Caco-2 (cell line): ENCODE measurements around the gene TAS1R2. TPM values are rescaled to one million over a fixed set of nuclear protein-coding genes. Genes with fewer than 3 reads are reported as not detected.

ENCODE experiments used
- BruUV-seq: library from RNA; stranded (reverse); fragments of 400-500 nt; replicated peaks from 2 replicates; lab custom pipeline; 2021; lab: Mats Ljungman, UMichigan
- CTCF ChIA-PET: fragments of 300-600 bp; sonication (Branson Sonifier 250); formaldehyde crosslinking; loops from one replicate; lab custom pipeline; 2022; ENCODE audit warnings: antibody characterized with exemption; lab: Charles Lee
- POLR2A ChIA-PET: fragments of 300-600 bp; sonication (Branson Sonifier 250); formaldehyde crosslinking; loops from one replicate; lab custom pipeline; 2022; ENCODE audit warnings: antibody characterized with exemption; lab: Charles Lee
- DNase-seq, 2 experiments: peaks; one replicate each; pipeline versions ENCODE4 v3.0.0 to v3.0.0-alpha.2; 2020 to 2022
- H3K27me3 ChIP-seq: replicated peaks from 2 replicates; pipeline ENCODE4 v1.6.0; 2011; ENCODE audit warnings: low read length; ENCODE audit not compliant: control insufficient read depth, insufficient read depth
- H3K36me3 ChIP-seq: 2 replicates; pipeline ENCODE4 v1.5.1; 2011; ENCODE audit warnings: low read length; ENCODE audit not compliant: control insufficient read depth, insufficient read depth
- H3K4me1 ChIP-seq: fragments of 250-450 bp; sonication (Bioruptor Pico); 2 replicates; pipeline ENCODE4 v1.5.1; 2020; ENCODE audit warnings: mild to moderate bottlenecking
- H3K4me3 ChIP-seq: 2 replicates; pipeline ENCODE4 v1.5.1; 2011; ENCODE audit warnings: low read depth, mild to moderate bottlenecking, control low read depth, low read length
- H3K9me3 ChIP-seq: fragments of 250-450 bp; sonication (Bioruptor Pico); 2 replicates; pipeline ENCODE4 v1.5.1; 2020; ENCODE audit warnings: mild to moderate bottlenecking, moderate library complexity
- H3K27ac Mint-ChIP-seq: one replicate; pipeline ENCODE4 v1.8.0; 2022; ENCODE audit warnings: mixed read lengths; ENCODE audit not compliant: unreplicated experiment
- H3K27me3 Mint-ChIP-seq: one replicate; pipeline ENCODE4 v1.8.0; 2022; ENCODE audit warnings: mixed read lengths; ENCODE audit not compliant: insufficient read depth, unreplicated experiment
- H3K36me3 Mint-ChIP-seq: one replicate; pipeline ENCODE4 v1.8.0; 2022; ENCODE audit warnings: mild to moderate bottlenecking, mixed read lengths; ENCODE audit not compliant: insufficient read depth, unreplicated experiment
- H3K4me1 Mint-ChIP-seq: one replicate; pipeline ENCODE4 v1.8.0; 2022; ENCODE audit warnings: low read depth, mixed read lengths; ENCODE audit not compliant: unreplicated experiment
- H3K4me3 Mint-ChIP-seq: one replicate; pipeline ENCODE4 v1.8.0; 2022; ENCODE audit warnings: mild to moderate bottlenecking, moderate library complexity, mixed read lengths; ENCODE audit not compliant: unreplicated experiment
- H3K9me3 Mint-ChIP-seq: one replicate; pipeline ENCODE4 v1.8.0; 2022; ENCODE audit warnings: mixed read lengths; ENCODE audit not compliant: unreplicated experiment
- intact Hi-C: fragments of 100-400 bp; cut with micrococcal nuclease; formaldehyde crosslinking; loops from one replicate; pipeline ENCODE4 v1.10.0; 2022; ENCODE audit not compliant: unreplicated experiment
- total RNA-seq: library from RNA; stranded (reverse); gene quantifications from 2 replicates; pipeline ENCODE4 v1.2.3, GENCODE V29; 2022
- TF ChIP-seq, protein P1 (sequence below), 2 experiments: fragments of 200-600 bp in 1 of 2; IDR thresholded peaks; 1 replicate in 1 of 2; 2 replicates in 1 of 2; pipeline versions ENCODE4 v1.5.1 to v1.8.0; 2011 to 2022; ENCODE audit warnings: antibody characterized with exemption in 1 of 2, control low read depth in 1 of 2, inconsistent platforms in 1 of 2, low read depth in 1 of 2, low read length in 1 of 2, mild to moderate bottlenecking in 1 of 2, moderate library complexity in 1 of 2; ENCODE audit not compliant: insufficient read depth in 1 of 2, severe bottlenecking in 1 of 2, unreplicated experiment in 1 of 2

Gene TAS1R2
- total RNA-seq, 1 experiment from 2014 or later: not detected

DNA sequence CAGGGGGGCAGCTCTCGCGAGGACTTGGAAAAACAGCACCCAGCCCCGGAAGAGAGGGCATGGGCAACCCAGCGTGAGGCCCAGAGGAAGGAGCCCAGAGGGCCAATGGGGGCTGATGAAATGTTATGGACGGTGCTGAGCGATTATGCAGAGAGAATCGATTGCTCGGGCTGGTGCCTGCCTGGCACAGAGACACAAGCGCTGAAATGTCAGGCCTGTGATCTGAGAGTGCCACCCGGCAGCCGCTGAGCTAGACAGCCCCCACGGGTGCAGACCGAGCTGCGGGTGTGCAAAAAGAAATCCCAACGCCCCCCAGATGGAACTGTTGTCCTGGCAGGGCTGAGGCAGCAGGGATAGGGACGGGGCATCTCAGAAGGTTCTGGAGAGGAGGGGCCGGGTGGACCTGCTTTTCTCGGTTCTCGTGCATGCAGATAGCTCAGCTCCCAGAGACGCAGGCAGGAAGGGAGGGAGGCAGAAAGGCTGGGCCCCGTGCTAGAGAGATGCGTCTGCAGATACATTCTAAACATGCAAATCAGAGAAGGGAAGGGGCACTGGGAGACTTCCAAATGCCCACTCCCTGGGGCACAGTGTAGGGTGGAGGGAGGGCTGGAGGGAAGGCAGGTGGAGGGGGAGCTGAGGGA lies 41.5 kb downstream of the TAS1R2 start:
- Mint-ChIP-seq H3K4me1 (no peaks in the 10 kb centered on the region), H3K36me3 (no peaks in the 10 kb centered on the region), H3K4me3 (no peak overlapping the region), H3K9me3 (no peaks in the 10 kb centered on the region), H3K27me3 (peaks cover 19% of the 10 kb centered on the region), H3K27ac (no peak overlapping the region)
- Histone ChIP-seq H3K4me1 (no peaks in the 10 kb centered on the region), H3K4me3 (no peak overlapping the region), H3K9me3 (no peaks in the 10 kb centered on the region), H3K27me3 (no peaks in the 10 kb centered on the region), H3K36me3 (no peaks in the 10 kb centered on the region)
- TF ChIP-seq, protein P1, sequence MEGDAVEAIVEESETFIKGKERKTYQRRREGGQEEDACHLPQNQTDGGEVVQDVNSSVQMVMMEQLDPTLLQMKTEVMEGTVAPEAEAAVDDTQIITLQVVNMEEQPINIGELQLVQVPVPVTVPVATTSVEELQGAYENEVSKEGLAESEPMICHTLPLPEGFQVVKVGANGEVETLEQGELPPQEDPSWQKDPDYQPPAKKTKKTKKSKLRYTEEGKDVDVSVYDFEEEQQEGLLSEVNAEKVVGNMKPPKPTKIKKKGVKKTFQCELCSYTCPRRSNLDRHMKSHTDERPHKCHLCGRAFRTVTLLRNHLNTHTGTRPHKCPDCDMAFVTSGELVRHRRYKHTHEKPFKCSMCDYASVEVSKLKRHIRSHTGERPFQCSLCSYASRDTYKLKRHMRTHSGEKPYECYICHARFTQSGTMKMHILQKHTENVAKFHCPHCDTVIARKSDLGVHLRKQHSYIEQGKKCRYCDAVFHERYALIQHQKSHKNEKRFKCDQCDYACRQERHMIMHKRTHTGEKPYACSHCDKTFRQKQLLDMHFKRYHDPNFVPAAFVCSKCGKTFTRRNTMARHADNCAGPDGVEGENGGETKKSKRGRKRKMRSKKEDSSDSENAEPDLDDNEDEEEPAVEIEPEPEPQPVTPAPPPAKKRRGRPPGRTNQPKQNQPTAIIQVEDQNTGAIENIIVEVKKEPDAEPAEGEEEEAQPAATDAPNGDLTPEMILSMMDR (IDR thresholded peaks at IDR 0.05; ENCODE audit: insufficient read depth in 1 of 2, low read depth in 1 of 2, low read length in 1 of 2, severe bottlenecking in 1 of 2, unreplicated experiment in 1 of 2): no peak
- POLR2A ChIA-PET: no interaction called here
- BruUV-seq: no TSS peak
- intact Hi-C loops: no loop called here
- no peak for DNase-seq
- CTCF ChIA-PET: interaction anchor here (1.7 kb wide), 1 partner anchor 220 kb away, joined by 8 read pairs; no protein-coding TSS in a partner anchor

DNA sequence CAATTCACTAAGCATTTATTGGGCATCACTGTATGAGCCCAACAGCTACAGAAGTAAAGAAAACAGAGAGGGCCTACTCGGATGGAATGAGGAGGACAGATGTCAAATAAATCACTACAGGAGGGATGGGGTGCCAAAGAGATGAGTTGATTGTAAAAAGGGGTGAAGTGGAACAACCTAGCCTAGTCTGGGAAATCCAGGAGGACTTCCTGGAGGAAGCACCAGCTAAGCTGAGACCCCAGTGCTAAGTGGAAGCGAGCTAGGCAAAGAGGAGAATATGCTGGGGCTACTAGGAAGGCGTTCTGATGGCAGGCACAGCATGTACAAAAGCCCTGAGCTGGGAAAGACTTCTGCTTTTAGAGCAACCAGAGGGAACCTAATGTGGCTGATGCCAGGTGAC lies 42.1 kb downstream of the TAS1R2 start:
- CTCF ChIA-PET: no interaction called here
- Mint-ChIP-seq H3K27ac (no peak overlapping the region), H3K27me3 (peaks cover 22% of the 10 kb centered on the region), H3K4me3 (no peak overlapping the region), H3K9me3 (no peaks in the 10 kb centered on the region), H3K4me1 (no peaks in the 10 kb centered on the region), H3K36me3 (no peaks in the 10 kb centered on the region)
- Histone ChIP-seq H3K36me3 (no peaks in the 10 kb centered on the region), H3K4me1 (no peaks in the 10 kb centered on the region), H3K27me3 (no peaks in the 10 kb centered on the region), H3K4me3 (no peak overlapping the region), H3K9me3 (no peaks in the 10 kb centered on the region)
- POLR2A ChIA-PET: no interaction called here
- BruUV-seq: no TSS peak
- no peak for DNase-seq
- TF ChIP-seq, protein P1 (IDR thresholded peaks at IDR 0.05; ENCODE audit: insufficient read depth in 1 of 2, low read depth in 1 of 2, low read length in 1 of 2, severe bottlenecking in 1 of 2, unreplicated experiment in 1 of 2): no peak
- intact Hi-C loops: no loop called here

DNA sequence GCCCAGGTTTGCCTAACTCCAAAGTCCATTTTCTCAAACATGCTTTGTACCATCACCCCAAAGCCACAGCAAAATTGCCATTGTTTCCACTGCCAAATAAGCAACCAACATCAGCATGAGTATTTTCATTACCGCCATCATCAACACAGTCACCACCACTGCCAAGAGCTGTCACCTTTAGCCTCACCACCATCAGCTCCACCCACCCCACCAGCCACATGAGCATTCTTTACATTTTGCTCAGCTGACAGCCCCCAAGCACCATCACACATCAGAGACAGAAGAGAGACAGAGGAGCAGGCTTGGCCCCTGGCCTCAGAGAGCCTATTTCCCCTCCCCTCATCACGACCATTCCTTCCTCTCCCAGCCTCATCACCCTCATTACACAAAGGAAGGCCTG lies 42.7 kb downstream of the TAS1R2 start:
- no peaks in the 10 kb centered on the region for H3K9me3 ChIP-seq
- H3K4me3 ChIP-seq: no peak overlapping the region
- Mint-ChIP-seq H3K27me3 (peaks cover 23% of the 10 kb centered on the region), H3K9me3 (no peaks in the 10 kb centered on the region), H3K4me3 (no peak overlapping the region), H3K27ac (no peak overlapping the region), H3K36me3 (no peaks in the 10 kb centered on the region), H3K4me1 (no peaks in the 10 kb centered on the region)
- TF ChIP-seq, protein P1 (IDR thresholded peaks at IDR 0.05; ENCODE audit: insufficient read depth in 1 of 2, low read depth in 1 of 2, low read length in 1 of 2, severe bottlenecking in 1 of 2, unreplicated experiment in 1 of 2): no peak
- CTCF ChIA-PET: interaction anchor here (0.6 kb wide), 1 partner anchor 75 kb away, joined by 5 read pairs; no protein-coding TSS in a partner anchor
- no peak for DNase-seq
- no peaks in the 10 kb centered on the region for H3K27me3 ChIP-seq
- H3K4me1 ChIP-seq: no peaks in the 10 kb centered on the region
- intact Hi-C loops: no loop called here
- no TSS peak for BruUV-seq
- H3K36me3 ChIP-seq: no peaks in the 10 kb centered on the region
- POLR2A ChIA-PET: no interaction called here
